NT2/D1 (cell line): Measurements from ENCODE around the gene QRSL1.

Experiments
- DNase-seq: peaks from one replicate; pipeline ENCODE4 v3.0.0-alpha.2; 2011; ENCODE audit warnings: low read depth, low spot score
- H3K27me3 ChIP-seq: 2 replicates; pipeline ENCODE4 v1.6.0; 2011; ENCODE audit warnings: mild to moderate bottlenecking; ENCODE audit not compliant: insufficient read length, insufficient read depth
- H3K36me3 ChIP-seq: 2 replicates; pipeline ENCODE4 v1.6.1; 2011; ENCODE audit warnings: mild to moderate bottlenecking, low read length, mixed read lengths; ENCODE audit not compliant: insufficient read depth, insufficient read length
- H3K4me1 ChIP-seq: 2 replicates; pipeline ENCODE4 v1.5.1; 2011; ENCODE audit not compliant: insufficient read depth, insufficient read length
- H3K4me3 ChIP-seq: 2 replicates; pipeline ENCODE4 v1.5.1; 2011; ENCODE audit warnings: low read depth; ENCODE audit not compliant: insufficient read length
- H3K9ac ChIP-seq: 2 replicates; pipeline ENCODE4 v1.6.0; 2011; ENCODE audit warnings: low read depth; ENCODE audit not compliant: insufficient read length
- H3K9me3 ChIP-seq: 2 replicates; pipeline ENCODE4 v1.5.1; 2011; ENCODE audit warnings: mild to moderate bottlenecking, low read length; ENCODE audit not compliant: insufficient read depth
- SUZ12 ChIP-seq: IDR thresholded peaks from 2 replicates; pipeline ENCODE4 v1.6.1; 2011; ENCODE audit not compliant: insufficient read length, insufficient read depth; ENCODE audit errors: extremely low read depth
- YY1 ChIP-seq: IDR thresholded peaks from 2 replicates; pipeline ENCODE4 v1.6.1; 2011; ENCODE audit not compliant: insufficient read length, insufficient read depth
- ZNF274 ChIP-seq: IDR thresholded peaks from 2 replicates; pipeline ENCODE4 v1.6.1; 2011; ENCODE audit warnings: mild to moderate bottlenecking, low read depth, low read length

The QRSL1 gene

GRCh38 chr6:106666282-106667021 is 37.1 kb downstream of the QRSL1 start:
- DNase-seq = no peak
- Histone ChIP-seq H3K4me1 (no peaks in the 10 kb centered on the region), H3K9ac (no peak overlapping the region), H3K4me3 (no peak overlapping the region), H3K9me3 (no peaks in the 10 kb centered on the region), H3K36me3 (peaks cover 33% of the 10 kb centered on the region), H3K27me3 (no peaks in the 10 kb centered on the region)
- TF ChIP-seq SUZ12 (no peak), YY1 (no peak), ZNF274 (no peak)

- H3K9me3 ChIP-seq = no peaks in the 10 kb centered on the region
- no peak overlapping the region for H3K4me3 ChIP-seq
- peaks cover 33% of the 10 kb centered on the region for H3K36me3 ChIP-seq
Measured at GRCh38 chr6:106667022-106667402, 37.6 kb downstream of the QRSL1 start.

GRCh38 chr6:106670236-106670635 is 40.9 kb downstream of the QRSL1 start:
- H3K9me3 ChIP-seq = no peaks in the 10 kb centered on the region
- peaks cover 12% of the 10 kb centered on the region for H3K36me3 ChIP-seq
- no peaks in the 10 kb centered on the region for H3K4me1 ChIP-seq
- no peaks in the 10 kb centered on the region for H3K27me3 ChIP-seq
- TF ChIP-seq YY1 (no peak), SUZ12 (no peak), ZNF274 (no peak)
- H3K9ac ChIP-seq = no peak overlapping the region
- H3K4me3 ChIP-seq = no peak overlapping the region
- no peak for DNase-seq

More at GRCh38 chr6:106667022-106667402, 37.6 kb downstream of the QRSL1 start:
- DNase-seq = no peak
- H3K27me3 ChIP-seq = no peaks in the 10 kb centered on the region
- no peak overlapping the region for H3K9ac ChIP-seq
- TF ChIP-seq YY1 (no peak), SUZ12 (no peak), ZNF274 (no peak)
- no peaks in the 10 kb centered on the region for H3K4me1 ChIP-seq

GRCh38 chr6:106671651-106672050 is 42.3 kb downstream of the QRSL1 start:
- DNase-seq = no peak
- Histone ChIP-seq H3K4me3 (no peak overlapping the region), H3K27me3 (no peaks in the 10 kb centered on the region), H3K9me3 (no peaks in the 10 kb centered on the region), H3K36me3 (peaks cover 5% of the 10 kb centered on the region), H3K4me1 (no peaks in the 10 kb centered on the region), H3K9ac (no peak overlapping the region)
- TF ChIP-seq YY1 (no peak), SUZ12 (no peak), ZNF274 (no peak)

GRCh38 chr6:106674541-106675229 is 45.3 kb downstream of the QRSL1 start:
- Histone ChIP-seq H3K9me3 (no peaks in the 10 kb centered on the region), H3K4me3 (no peak overlapping the region), H3K36me3 (no peaks in the 10 kb centered on the region), H3K4me1 (no peaks in the 10 kb centered on the region), H3K9ac (no peak overlapping the region), H3K27me3 (no peaks in the 10 kb centered on the region)
- TF ChIP-seq SUZ12 (no peak), YY1 (no peak), ZNF274 (no peak)
- DNase-seq = no peak

GRCh38 chr6:106677282-106677681 is 47.9 kb downstream of the QRSL1 start:
- Histone ChIP-seq H3K27me3 (no peaks in the 10 kb centered on the region), H3K9ac (no peak overlapping the region), H3K4me1 (no peaks in the 10 kb centered on the region), H3K9me3 (no peaks in the 10 kb centered on the region), H3K36me3 (no peaks in the 10 kb centered on the region), H3K4me3 (no peak overlapping the region)
- TF ChIP-seq ZNF274 (no peak), SUZ12 (no peak), YY1 (no peak)
- no peak for DNase-seq

- H3K9ac ChIP-seq = no peak overlapping the region
- TF ChIP-seq ZNF274 (no peak), SUZ12 (no peak)
- H3K27me3 ChIP-seq = no peaks in the 10 kb centered on the region
- no peak overlapping the region for H3K4me3 ChIP-seq
- no peak for DNase-seq
- no peaks in the 10 kb centered on the region for H3K36me3 ChIP-seq
- no peaks in the 10 kb centered on the region for H3K4me1 ChIP-seq
- H3K9me3 ChIP-seq = no peaks in the 10 kb centered on the region
Measured at GRCh38 chr6:106684011-106684410, 54.6 kb downstream of the QRSL1 start.
